Stimulated activated CD4-positive, alpha-beta T cell treated with anti-CD3 and anti-CD28 coated beads, Interleukin-12 subunit alpha, Interleukin-12 subunit beta, amount 100 ng/mL, for 48 hours (primary cell): ENCODE measurements around the gene COX7A2L.
"Not testable (repeated sequence)": the region's sequence is repeated elsewhere in the genome, so short reads cannot be mapped to it uniquely, and the experiment has no call there.

Experiments used
- DNase-seq, 3 donors: peaks; one replicate each; pipeline ENCODE4 v3.0.0-alpha.2; 2020; ENCODE audit warnings: low read depth in 2 of 3, low spot score in 1 of 3

Gene COX7A2L

GRCh38 chr2:42360890-42361727 lies at the start of gene COX7A2L:
Gene COX7A2L, minus strand, starts transcription at chr2:42361217. Its CDS starts 56 bp downstream, at chr2:42361161.
- peak; percentile 94 to 97 (median 96) for DNase-seq

- no peak for DNase-seq
Measured at GRCh38 chr2:42408009-42408408, 47.0 kb upstream of the COX7A2L start.

- DNase-seq: no peak
Measured at GRCh38 chr2:42407476-42407875, 46.5 kb upstream of the COX7A2L start.

GRCh38 chr2:42404676-42405075 lies 43.7 kb upstream of the COX7A2L start:
- DNase-seq: no peak

- DNase-seq: no peak
Measured at GRCh38 chr2:42401773-42402172, 40.8 kb upstream of the COX7A2L start.

- not testable (repeated sequence) for DNase-seq
Measured at GRCh38 chr2:42398052-42398451, 37.0 kb upstream of the COX7A2L start.

- DNase-seq: not testable (repeated sequence)
Measured at GRCh38 chr2:42393320-42393719, 32.3 kb upstream of the COX7A2L start.

GRCh38 chr2:42392191-42392590 lies 31.2 kb upstream of the COX7A2L start:
- DNase-seq: no peak

GRCh38 chr2:42390401-42390969 lies 29.5 kb upstream of the COX7A2L start:
- no peak for DNase-seq

- no peak for DNase-seq
Measured at GRCh38 chr2:42386682-42387081, 25.7 kb upstream of the COX7A2L start.

GRCh38 chr2:42385225-42385624 lies 24.2 kb upstream of the COX7A2L start:
- DNase-seq: no peak

- no peak for DNase-seq
Measured at GRCh38 chr2:42383855-42384530, 23.0 kb upstream of the COX7A2L start.

- no peak for DNase-seq
Measured at GRCh38 chr2:42382144-42382543, 21.1 kb upstream of the COX7A2L start.

GRCh38 chr2:42380026-42380425 lies 19.0 kb upstream of the COX7A2L start:
- not testable (repeated sequence) for DNase-seq

GRCh38 chr2:42378415-42378814 lies 17.4 kb upstream of the COX7A2L start:
- no peak for DNase-seq

- no peak for DNase-seq
Measured at GRCh38 chr2:42376758-42377157, 15.7 kb upstream of the COX7A2L start.

- no peak for DNase-seq
Measured at GRCh38 chr2:42372474-42373200, 11.6 kb upstream of the COX7A2L start.

GRCh38 chr2:42371611-42372473 lies 10.8 kb upstream of the COX7A2L start:
- no peak for DNase-seq

GRCh38 chr2:42369532-42370229 lies 8.7 kb upstream of the COX7A2L start:
- no peak for DNase-seq
